Endothelial cell (in vitro differentiated cells): ENCODE data around the gene MREG. TPM values are rescaled to one million over a fixed set of nuclear protein-coding genes. Genes with fewer than 3 reads are reported as not detected.

Experiments
- DNase-seq: peaks from one replicate; pipeline ENCODE4 v3.0.0; 2021; ENCODE audit warnings: low spot score
- H3K27ac Mint-ChIP-seq: one replicate; pipeline ENCODE4 v1.8.0; 2021; ENCODE audit warnings: mixed read lengths, inconsistent platforms; ENCODE audit not compliant: unreplicated experiment
- H3K27me3 Mint-ChIP-seq: one replicate; pipeline ENCODE4 v1.8.0; 2021; ENCODE audit warnings: mild to moderate bottlenecking, moderate library complexity, mixed read lengths, inconsistent platforms; ENCODE audit not compliant: unreplicated experiment
- H3K36me3 Mint-ChIP-seq: one replicate; pipeline ENCODE4 v1.8.0; 2021; ENCODE audit warnings: mild to moderate bottlenecking, low read depth, mixed read lengths, inconsistent platforms; ENCODE audit not compliant: unreplicated experiment
- H3K4me1 Mint-ChIP-seq: one replicate; pipeline ENCODE4 v1.8.0; 2021; ENCODE audit warnings: mild to moderate bottlenecking, mixed read lengths, inconsistent platforms; ENCODE audit not compliant: unreplicated experiment
- H3K4me3 Mint-ChIP-seq: one replicate; pipeline ENCODE4 v1.8.0; 2021; ENCODE audit warnings: mild to moderate bottlenecking, mixed read lengths, inconsistent platforms; ENCODE audit not compliant: unreplicated experiment
- H3K9me3 Mint-ChIP-seq: one replicate; pipeline ENCODE4 v1.8.0; 2021; ENCODE audit warnings: mixed read lengths, inconsistent platforms; ENCODE audit not compliant: unreplicated experiment
- total RNA-seq: library from RNA; stranded (reverse); fragmentation: NEBNext Ultra II Directional; extraction: Animal tissue kit (Norgen Biotek cat#: 25700); gene quantifications from one replicate; pipeline ENCODE4 v1.2.1, GENCODE V29; 2021; ENCODE audit not compliant: unreplicated experiment
- TF ChIP-seq, protein P1 (sequence below): fragments of 200-600 bp; sonication (generic); IDR thresholded peaks from one replicate; pipeline ENCODE4 v1.5.0; 2021; ENCODE audit warnings: antibody characterized with exemption; ENCODE audit not compliant: unreplicated experiment

MREG gene
- total RNA-seq, 1 donor from 2014 or later = 26.1 TPM

DNA sequence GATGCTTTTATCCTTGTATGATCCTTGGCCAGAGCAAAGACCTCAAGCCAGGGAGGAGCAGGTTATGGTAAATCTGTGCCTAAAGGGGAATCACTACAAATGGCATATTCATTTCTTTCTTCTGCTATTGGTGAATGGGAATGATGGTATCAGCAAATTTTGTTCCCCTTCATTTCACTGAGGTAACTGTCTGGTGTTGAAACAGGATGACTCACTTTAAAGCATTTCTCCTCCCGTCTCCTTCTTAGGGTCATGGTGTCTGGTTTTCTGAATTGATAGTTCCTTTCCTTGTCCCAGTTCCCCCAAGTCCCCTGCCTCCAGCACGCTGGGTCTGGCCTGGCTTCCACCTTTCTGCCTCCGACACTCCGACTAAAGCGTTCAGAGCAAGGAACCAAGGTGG is 109.2 kb downstream of the MREG start:
- no peaks in the 10 kb centered on the region for H3K36me3 Mint-ChIP-seq
- H3K9me3 Mint-ChIP-seq = no peaks in the 10 kb centered on the region
- H3K4me3 Mint-ChIP-seq = no peak overlapping the region
- no peak for DNase-seq
- H3K27ac Mint-ChIP-seq = no peak overlapping the region
- peaks cover 11% of the 10 kb centered on the region for H3K27me3 Mint-ChIP-seq
- peaks cover 43% of the 10 kb centered on the region for H3K4me1 Mint-ChIP-seq
- TF ChIP-seq, protein P1, sequence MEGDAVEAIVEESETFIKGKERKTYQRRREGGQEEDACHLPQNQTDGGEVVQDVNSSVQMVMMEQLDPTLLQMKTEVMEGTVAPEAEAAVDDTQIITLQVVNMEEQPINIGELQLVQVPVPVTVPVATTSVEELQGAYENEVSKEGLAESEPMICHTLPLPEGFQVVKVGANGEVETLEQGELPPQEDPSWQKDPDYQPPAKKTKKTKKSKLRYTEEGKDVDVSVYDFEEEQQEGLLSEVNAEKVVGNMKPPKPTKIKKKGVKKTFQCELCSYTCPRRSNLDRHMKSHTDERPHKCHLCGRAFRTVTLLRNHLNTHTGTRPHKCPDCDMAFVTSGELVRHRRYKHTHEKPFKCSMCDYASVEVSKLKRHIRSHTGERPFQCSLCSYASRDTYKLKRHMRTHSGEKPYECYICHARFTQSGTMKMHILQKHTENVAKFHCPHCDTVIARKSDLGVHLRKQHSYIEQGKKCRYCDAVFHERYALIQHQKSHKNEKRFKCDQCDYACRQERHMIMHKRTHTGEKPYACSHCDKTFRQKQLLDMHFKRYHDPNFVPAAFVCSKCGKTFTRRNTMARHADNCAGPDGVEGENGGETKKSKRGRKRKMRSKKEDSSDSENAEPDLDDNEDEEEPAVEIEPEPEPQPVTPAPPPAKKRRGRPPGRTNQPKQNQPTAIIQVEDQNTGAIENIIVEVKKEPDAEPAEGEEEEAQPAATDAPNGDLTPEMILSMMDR = no peak

- Mint-ChIP-seq H3K27me3 (peaks cover 12% of the 10 kb centered on the region), H3K27ac (no peak overlapping the region), H3K4me1 (peaks cover 43% of the 10 kb centered on the region), H3K9me3 (no peaks in the 10 kb centered on the region), H3K36me3 (no peaks in the 10 kb centered on the region), H3K4me3 (no peak overlapping the region)
- TF ChIP-seq, protein P1 = no peak
- no peak for DNase-seq
These were observed 110.1 kb downstream of the MREG start for GRCh38 chr2:215903203-215903602.

GRCh38 chr2:215901796-215902195 is 111.6 kb downstream of the MREG start:
- Mint-ChIP-seq H3K4me3 (no peak overlapping the region), H3K27me3 (peaks cover 10% of the 10 kb centered on the region), H3K27ac (no peak overlapping the region), H3K9me3 (no peaks in the 10 kb centered on the region), H3K36me3 (no peaks in the 10 kb centered on the region), H3K4me1 (peaks cover 31% of the 10 kb centered on the region)
- TF ChIP-seq, protein P1 = no peak
- DNase-seq = no peak

DNA sequence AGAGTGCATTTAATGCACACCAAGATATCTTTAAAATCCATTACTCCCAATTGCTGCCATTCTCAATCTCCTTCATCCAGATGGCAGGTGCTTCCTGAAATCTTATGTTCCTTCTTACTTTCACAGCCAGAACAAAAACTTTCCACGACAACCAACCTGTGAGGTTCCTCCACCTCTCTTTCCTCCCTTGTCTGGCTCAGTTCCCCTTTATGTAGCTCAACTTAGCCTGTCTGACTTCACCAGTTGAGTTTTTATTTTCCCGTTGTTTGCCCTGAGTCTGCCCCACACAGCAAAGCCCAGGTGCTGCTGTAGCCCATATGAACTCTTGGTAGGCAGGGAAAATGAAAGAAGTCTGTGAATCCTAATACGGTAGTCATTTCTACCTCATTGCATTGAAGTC is 112.5 kb downstream of the MREG start:
- H3K4me3 Mint-ChIP-seq = no peak overlapping the region
- H3K27ac Mint-ChIP-seq = no peak overlapping the region
- TF ChIP-seq, protein P1 = no peak
- H3K9me3 Mint-ChIP-seq = no peaks in the 10 kb centered on the region
- H3K27me3 Mint-ChIP-seq = peaks cover 10% of the 10 kb centered on the region
- H3K36me3 Mint-ChIP-seq = no peaks in the 10 kb centered on the region
- DNase-seq = no peak
- H3K4me1 Mint-ChIP-seq = peaks cover 22% of the 10 kb centered on the region

GRCh38 chr2:215900203-215900611 is 113.1 kb downstream of the MREG start:
- peaks cover 10% of the 10 kb centered on the region for H3K27me3 Mint-ChIP-seq
- no peaks in the 10 kb centered on the region for H3K9me3 Mint-ChIP-seq
- no peaks in the 10 kb centered on the region for H3K36me3 Mint-ChIP-seq
- no peak for DNase-seq
- no peak overlapping the region for H3K27ac Mint-ChIP-seq
- TF ChIP-seq, protein P1 = no peak
- no peak overlapping the region for H3K4me3 Mint-ChIP-seq
- peaks cover 19% of the 10 kb centered on the region for H3K4me1 Mint-ChIP-seq
